HCT116 (cell line): ENCODE data around the gene RBM39. TPM values are rescaled to one million over a fixed set of nuclear protein-coding genes. Genes with fewer than 3 reads are reported as not detected.
"Not testable (repeated sequence)": the region's sequence is repeated elsewhere in the genome, so short reads cannot be mapped to it uniquely, and the experiment has no call there.

Experiments
- ATAC-seq: fragments of 200-7000 bp; cut with Tn5 transposase; 2 replicates; pipeline ENCODE4 v1.9.1; 2020; ENCODE audit warnings: mild to moderate bottlenecking, moderate library complexity
- BruUV-seq: library from RNA; stranded (reverse); fragments of 400-500 nt; replicated peaks from 2 replicates; lab custom pipeline; 2021; lab: Mats Ljungman, UMichigan
- CTCF ChIA-PET: fragments of 300-600 bp; sonication (Branson Sonifier 250); formaldehyde crosslinking; loops from one replicate; lab custom pipeline; 2021; ENCODE audit warnings: antibody characterized with exemption; lab: Charles Lee
- POLR2A ChIA-PET: fragments of 300-600, 350-600 bp; sonication (Branson Sonifier 250); formaldehyde crosslinking; loops from one replicate; lab custom pipeline; 2021; ENCODE audit warnings: antibody characterized with exemption; lab: Charles Lee
- RAD21 ChIA-PET, 2 experiments: fragments of 300-600 bp; sonication (Branson Sonifier 250); formaldehyde crosslinking; loops; one replicate each; lab custom pipeline; 2023; ENCODE audit warnings: low total read pairs in 2 of 2; ENCODE audit not compliant: uncharacterized antibody in 2 of 2, unreplicated experiment in 2 of 2, low non-redundant PET in 1 of 2; lab: Charles Lee
- DNase-seq: peaks from one replicate; pipeline ENCODE4 v3.0.0-alpha.2; 2010; ENCODE audit warnings: low read depth, low spot score
- H2AFZ ChIP-seq: fragments of 200-600 bp; shearing (Covaris generic), sonication (generic); 2 replicates; pipeline ENCODE4 v1.6.1; 2017; ENCODE audit warnings: low read depth, mixed run types, mixed read lengths, antibody characterized with exemption, low read length; ENCODE audit not compliant: poor library complexity, severe bottlenecking
- H3K27ac ChIP-seq: 2 replicates; pipeline ENCODE4 v1.5.1; 2012; ENCODE audit warnings: low read depth, low read length
- H3K27me3 ChIP-seq: fragments of 200-600 bp; sonication (generic); 2 replicates; pipeline ENCODE4 v1.6.1; 2016; ENCODE audit warnings: mixed run types, low read length, mixed read lengths; ENCODE audit not compliant: insufficient read depth
- H3K36me3 ChIP-seq, 2 experiments: fragments of 200-500 bp in 1 of 2; fragments of 200-600 bp in 1 of 2; sonication (Bioruptor generic) in 1 of 2; sonication (generic) in 1 of 2; 2 replicates each; pipeline versions ENCODE4 v1.5.1 to v1.6.1; 2014 to 2016; ENCODE audit warnings: low read length in 2 of 2, inconsistent platforms in 1 of 2, mixed read lengths in 1 of 2, mixed run types in 1 of 2; ENCODE audit not compliant: insufficient read depth in 2 of 2, control insufficient read depth in 1 of 2
- H3K4me1 ChIP-seq, 2 experiments: fragments of 200-600 bp in 1 of 2; sonication (generic) in 1 of 2; 2 replicates each; pipeline versions ENCODE4 v1.5.1 to v1.6.1; 2012 to 2017; ENCODE audit warnings: low read length in 2 of 2, inconsistent platforms in 1 of 2, mild to moderate bottlenecking in 1 of 2, mixed read lengths in 1 of 2, mixed run types in 1 of 2, moderate library complexity in 1 of 2; ENCODE audit not compliant: insufficient read depth in 2 of 2, control insufficient read depth in 1 of 2
- H3K4me2 ChIP-seq: fragments of 200-600 bp; sonication (generic); 2 replicates; pipeline ENCODE4 v1.6.1; 2017; ENCODE audit warnings: mixed run types, low read length, mixed read lengths
- H3K4me3 ChIP-seq, 2 experiments: fragments of 200-600 bp in 1 of 2; sonication (generic) in 1 of 2; replicated peaks in 1 of 2; 2 replicates each; pipeline ENCODE4 v1.5.1; 2011 to 2016; ENCODE audit warnings: low read length in 2 of 2, control low read depth in 1 of 2, low read depth in 1 of 2, mild to moderate bottlenecking in 1 of 2, mixed read lengths in 1 of 2, mixed run types in 1 of 2
- H3K79me2 ChIP-seq: fragments of 200-600 bp; sonication (generic); 2 replicates; pipeline ENCODE4 v1.6.1; 2017; ENCODE audit warnings: mild to moderate bottlenecking, mixed run types, low read length, moderate library complexity, mixed read lengths; ENCODE audit not compliant: insufficient read depth
- H3K9ac ChIP-seq: fragments of 200-600 bp; sonication (generic); 2 replicates; pipeline ENCODE4 v1.6.1; 2016; ENCODE audit warnings: low read length, mixed read lengths
- H3K9me2 ChIP-seq: fragments of 200-600 bp; sonication (generic), shearing (Covaris generic); 2 replicates; pipeline ENCODE4 v1.6.1; 2017; ENCODE audit warnings: mixed run types, mild to moderate bottlenecking, moderate library complexity; ENCODE audit not compliant: insufficient read depth
- H3K9me3 ChIP-seq, 2 experiments: fragments of 200-500 bp in 1 of 2; fragments of 200-600 bp in 1 of 2; sonication (Bioruptor generic) in 1 of 2; sonication (generic) in 1 of 2; 2 replicates each; pipeline ENCODE4 v1.6.1; 2014 to 2017; ENCODE audit warnings: low read length in 2 of 2, mixed read lengths in 2 of 2, inconsistent platforms in 1 of 2, low read depth in 1 of 2, mild to moderate bottlenecking in 1 of 2, mixed run types in 1 of 2, moderate library complexity in 1 of 2; ENCODE audit not compliant: control insufficient read depth in 1 of 2, insufficient read depth in 1 of 2
- H4K20me1 ChIP-seq: fragments of 200-600 bp; sonication (generic), shearing (Covaris generic); 2 replicates; pipeline ENCODE4 v1.6.1; 2017; ENCODE audit warnings: mixed run types, mild to moderate bottlenecking, moderate library complexity; ENCODE audit not compliant: insufficient read depth
- JUND ChIP-seq: IDR thresholded peaks from 2 replicates; pipeline ENCODE4 v1.6.1; 2012
- POLR2A ChIP-seq: IDR thresholded peaks from 2 replicates; pipeline ENCODE4 v1.7.0; 2011; ENCODE audit warnings: borderline replicate concordance; ENCODE audit not compliant: insufficient read depth, insufficient read length; ENCODE audit errors: extremely low read depth
- SP1 ChIP-seq: IDR thresholded peaks from 2 replicates; pipeline ENCODE4 v1.6.1; 2012; ENCODE audit warnings: low read depth
- SRF ChIP-seq: IDR thresholded peaks from 2 replicates; pipeline ENCODE4 v1.6.1; 2012; ENCODE audit warnings: low read depth
- ZFX ChIP-seq: fragments of 450-650 bp; IDR thresholded peaks from 2 replicates; pipeline ENCODE4 v1.6.1; 2017
- ZNF274 ChIP-seq: fragments of 200-500 bp; sonication (Bioruptor generic); IDR thresholded peaks from 2 replicates; pipeline ENCODE4 v1.6.1; 2014; ENCODE audit warnings: mild to moderate bottlenecking, low read depth, low read length, inconsistent platforms
- intact Hi-C: fragments of 100-400 bp; cut with micrococcal nuclease; formaldehyde crosslinking; loops from 2 replicates; pipeline ENCODE4 v1.10.0; 2022
- total RNA-seq: library from RNA; stranded (reverse); gene quantifications from one replicate; pipeline ENCODE4 v1.2.1, GENCODE V29; 2021; ENCODE audit not compliant: unreplicated experiment

RBM39 gene
- total RNA-seq, 1 experiment from 2014 or later = 234 TPM

DNA sequence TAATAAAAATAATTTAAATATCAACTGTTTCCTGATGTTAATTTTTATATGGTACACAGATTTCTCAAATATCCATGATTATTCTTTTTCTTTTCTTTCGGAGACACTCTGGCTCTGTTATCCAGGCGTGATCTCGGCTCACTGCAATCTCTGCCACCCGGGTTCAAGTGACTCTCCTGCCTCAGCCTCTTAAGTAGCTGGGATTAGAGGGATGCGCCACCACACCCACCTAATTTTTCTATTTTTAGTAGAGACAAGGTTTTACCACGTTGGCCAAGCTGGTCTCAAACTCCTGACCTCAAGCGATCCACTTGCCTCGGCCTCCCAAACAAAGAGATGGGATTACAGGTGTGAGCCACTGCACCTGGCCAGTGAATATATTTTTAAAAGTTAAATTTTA, 22.3 kb downstream of the RBM39 start:
- Histone ChIP-seq H3K79me2 (peaks cover 100% of the 10 kb centered on the region), H3K4me1 (no peaks in the 10 kb centered on the region), H3K27ac (no peak overlapping the region), H3K9me3 (no peaks in the 10 kb centered on the region), H4K20me1 (peaks cover 44% of the 10 kb centered on the region), H3K9ac (no peak overlapping the region), H3K36me3 (peaks cover 82 to 90% of the 10 kb centered on the region in 2 experiments), H2AFZ (no peak overlapping the region), H3K4me3 (no peak overlapping the region), H3K27me3 (no peaks in the 10 kb centered on the region), H3K9me2 (no peaks in the 10 kb centered on the region), H3K4me2 (no peak overlapping the region)
- no peak for ATAC-seq
- no peak for TF ChIP-seq JUND
- no peak for TF ChIP-seq POLR2A
- no peak for TF ChIP-seq ZNF274
- TF ChIP-seq ZFX = no peak
- TF ChIP-seq SP1 = no peak
- no peak for DNase-seq
- ChIA-PET CTCF (no interaction called here), POLR2A (interaction anchor here (0.7 to 1.6 kb wide), 4 partner anchors 11 to 22 kb away, joined by 3 to 5 read pairs (median 4); partner anchors contain the start of gene RBM39), RAD21 (no interaction called here)
- no TSS peak for BruUV-seq
- intact Hi-C loops = loop anchor here (1.0 kb wide), 1 partner anchor 40 kb away; no protein-coding TSS in a partner anchor

DNA sequence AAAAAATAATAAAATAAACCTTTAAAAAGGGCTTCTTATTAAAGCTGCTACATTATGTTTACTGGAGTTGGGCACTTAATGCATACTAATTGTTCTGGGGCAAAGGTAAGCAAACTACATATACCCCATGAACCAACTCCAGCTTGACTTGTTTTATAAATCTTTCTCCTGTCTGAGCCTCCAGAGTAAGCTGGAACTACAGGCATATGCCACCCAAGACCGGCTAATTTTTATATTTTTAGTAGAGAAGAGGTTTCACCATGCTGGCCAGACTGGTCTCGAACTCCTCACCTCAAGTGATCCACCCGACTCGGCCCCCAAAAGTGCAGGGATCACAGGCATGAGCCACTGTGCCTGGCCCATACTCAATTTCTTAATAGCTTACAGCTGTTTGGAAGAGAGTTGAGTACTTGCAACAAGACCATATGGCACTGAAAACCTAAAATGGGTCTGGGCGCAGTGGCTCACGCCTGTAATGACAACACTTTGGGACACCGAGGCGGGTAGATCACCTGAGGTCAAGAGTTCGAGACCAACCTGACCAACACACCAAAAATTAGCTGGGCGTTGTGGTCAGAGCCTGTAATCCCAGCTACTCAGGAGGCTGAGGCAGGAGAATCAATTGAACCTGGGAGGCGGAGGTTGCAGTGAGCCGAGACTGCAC, 23.0 kb downstream of the RBM39 start:
- POLR2A ChIA-PET = interaction anchor here (0.9 to 1.6 kb wide), 5 partner anchors 10 to 23 kb away, joined by 3 to 5 read pairs (median 3); partner anchors contain the start of gene RBM39
- DNase-seq = no peak
- no peak overlapping the region for H2AFZ ChIP-seq
- no peak overlapping the region for H3K4me2 ChIP-seq
- CTCF ChIA-PET = interaction anchor here (0.7 kb wide), 1 partner anchor 574 kb away, joined by 3 read pairs; no protein-coding TSS in a partner anchor
- no peak overlapping the region for H3K27ac ChIP-seq
- intact Hi-C loops = loop anchor here (1.0 kb wide), 1 partner anchor 40 kb away; no protein-coding TSS in a partner anchor
- H3K79me2 ChIP-seq = peaks cover 100% of the 10 kb centered on the region
- no TSS peak for BruUV-seq
- RAD21 ChIA-PET = no interaction called here
- TF ChIP-seq SRF (no peak), POLR2A (no peak)
- TF ChIP-seq, all 23 proteins: peak for 0
- Histone ChIP-seq H4K20me1 (peaks cover 39% of the 10 kb centered on the region), H3K4me3 (no peak overlapping the region), H3K36me3 (peaks cover 81 to 91% of the 10 kb centered on the region in 2 experiments), H3K9me3 (no peaks in the 10 kb centered on the region), H3K9me2 (no peaks in the 10 kb centered on the region), H3K9ac (no peak overlapping the region), H3K4me1 (no peaks in the 10 kb centered on the region), H3K27me3 (no peaks in the 10 kb centered on the region)
- ATAC-seq = no peak

DNA sequence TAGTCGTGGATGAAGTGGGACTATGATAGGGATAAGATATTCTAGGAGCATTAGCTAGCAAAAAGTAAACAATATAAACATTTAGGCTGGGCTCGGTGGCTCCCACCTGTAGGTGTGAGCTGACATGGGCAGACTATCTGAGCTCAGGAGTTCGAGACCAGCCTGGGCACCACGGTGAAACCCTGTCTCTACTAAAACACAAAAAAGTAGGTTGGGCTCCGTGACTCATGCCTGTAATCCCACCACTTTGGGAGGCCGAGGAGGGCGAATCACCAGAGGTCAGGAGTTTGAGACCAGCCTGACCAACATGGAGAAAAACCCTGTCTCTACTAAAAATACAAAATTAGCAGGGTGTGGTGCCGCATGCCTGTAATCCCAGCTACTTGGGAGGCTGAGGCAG, 23.7 kb downstream of the RBM39 start:
- H3K4me3 ChIP-seq, CTCF ChIA-PET, H3K4me2 ChIP-seq, H3K9me3 ChIP-seq, H2AFZ ChIP-seq, H3K4me1 ChIP-seq, RAD21 ChIA-PET, H3K27ac ChIP-seq, BruUV-seq, H3K27me3 ChIP-seq, H3K9me2 ChIP-seq, H3K9ac ChIP-seq, DNase-seq, intact Hi-C loops: not testable (repeated sequence)
- POLR2A ChIA-PET = interaction anchor here (0.9 to 1.0 kb wide), 2 partner anchors 12 to 24 kb away, joined by 3 to 5 read pairs; partner anchors contain the start of gene RBM39
- Histone ChIP-seq H4K20me1 (peaks cover 45% of the 10 kb centered on the region), H3K79me2 (peaks cover 100% of the 10 kb centered on the region), H3K36me3 (peaks cover 81 to 92% of the 10 kb centered on the region in 2 experiments)
- ATAC-seq = peak; percentile 45; the same call in 1 of the 2 replicates
